ENCODE data around the gene EDC4. TPM values are rescaled to one million over a fixed set of nuclear protein-coding genes. Genes with fewer than 3 reads are reported as not detected.
"Not testable (repeated sequence)": the region's sequence is repeated elsewhere in the genome, so short reads cannot be mapped to it uniquely, and the experiment has no call there.

The EDC4 gene
- total RNA-seq, 2 donors from 2014 or later, result 101 to 137 TPM

- Mint-ChIP-seq H3K9me3 (no peaks in the 10 kb centered on the region), H3K4me1 (peaks cover 13% of the 10 kb centered on the region), H3K4me3 (no peak overlapping the region), H3K27ac (peak overlapping the region; percentile 46), H3K36me3 (ENCODE audit: low read depth) (peaks cover 48% of the 10 kb centered on the region), H3K27me3 (no peaks in the 10 kb centered on the region)
- no peak for ATAC-seq (replicated peaks)
These were observed 12.1 kb upstream of the EDC4 start for GRCh38 chr16:67860589-67861398.

GRCh38 chr16:67861877-67862276, 11.0 kb upstream of the EDC4 start:
- Mint-ChIP-seq H3K4me1 (peaks cover 11% of the 10 kb centered on the region), H3K27ac (peak overlapping the region; percentile 46), H3K9me3 (no peaks in the 10 kb centered on the region), H3K27me3 (no peaks in the 10 kb centered on the region), H3K4me3 (no peak overlapping the region), H3K36me3 (ENCODE audit: low read depth) (peaks cover 59% of the 10 kb centered on the region)
- ATAC-seq (replicated peaks), result no peak

GRCh38 chr16:67862623-67863583, 9.9 kb upstream of the EDC4 start:
- Mint-ChIP-seq H3K4me1 (peaks cover 2% of the 10 kb centered on the region), H3K36me3 (ENCODE audit: low read depth) (peaks cover 67% of the 10 kb centered on the region), H3K27ac (peak overlapping the region; percentile 46), H3K4me3 (no peak overlapping the region), H3K9me3 (no peaks in the 10 kb centered on the region), H3K27me3 (no peaks in the 10 kb centered on the region)
- ATAC-seq (replicated peaks), result no peak

- H3K36me3 Mint-ChIP-seq (ENCODE audit: low read depth), result peaks cover 64% of the 10 kb centered on the region
- not testable (repeated sequence) for H3K9me3 Mint-ChIP-seq; H3K4me3 Mint-ChIP-seq; H3K27ac Mint-ChIP-seq; ATAC-seq (replicated peaks); H3K27me3 Mint-ChIP-seq; H3K4me1 Mint-ChIP-seq
These were observed 8.8 kb upstream of the EDC4 start for GRCh38 chr16:67864044-67864443.

- Mint-ChIP-seq H3K36me3 (ENCODE audit: low read depth) (peaks cover 68% of the 10 kb centered on the region), H3K27me3 (no peaks in the 10 kb centered on the region), H3K27ac (no peak overlapping the region), H3K9me3 (no peaks in the 10 kb centered on the region), H3K4me1 (no peaks in the 10 kb centered on the region), H3K4me3 (no peak overlapping the region)
- no peak for ATAC-seq (replicated peaks)
These were observed 8.3 kb upstream of the EDC4 start for GRCh38 chr16:67864594-67864993.

GRCh38 chr16:67865318-67865717, 7.5 kb upstream of the EDC4 start:
- H3K27me3 Mint-ChIP-seq, result no peaks in the 10 kb centered on the region
- ATAC-seq (replicated peaks), result peak; percentile 60
- no peak overlapping the region for H3K4me3 Mint-ChIP-seq
- H3K27ac Mint-ChIP-seq, result no peak overlapping the region
- peaks cover 71% of the 10 kb centered on the region for H3K36me3 Mint-ChIP-seq (ENCODE audit: low read depth)
- H3K9me3 Mint-ChIP-seq, result no peaks in the 10 kb centered on the region
- H3K4me1 Mint-ChIP-seq, result no peaks in the 10 kb centered on the region

- Mint-ChIP-seq H3K36me3 (ENCODE audit: low read depth) (peaks cover 70% of the 10 kb centered on the region), H3K27me3 (no peaks in the 10 kb centered on the region), H3K9me3 (no peaks in the 10 kb centered on the region), H3K4me1 (no peaks in the 10 kb centered on the region), H3K27ac (no peak overlapping the region), H3K4me3 (no peak overlapping the region)
- ATAC-seq (replicated peaks), result no peak
These were observed 4.6 kb upstream of the EDC4 start for GRCh38 chr16:67868290-67868689.

- no peak for ATAC-seq (replicated peaks)
- Mint-ChIP-seq H3K9me3 (no peaks in the 10 kb centered on the region), H3K36me3 (ENCODE audit: low read depth) (peaks cover 74% of the 10 kb centered on the region), H3K27ac (no peak overlapping the region), H3K4me3 (no peak overlapping the region), H3K4me1 (peaks cover 6% of the 10 kb centered on the region), H3K27me3 (no peaks in the 10 kb centered on the region)
These were observed 3.2 kb upstream of the EDC4 start for GRCh38 chr16:67869653-67870052.

- ATAC-seq (replicated peaks), result no peak
- Mint-ChIP-seq H3K27me3 (no peaks in the 10 kb centered on the region), H3K27ac (peak overlapping the region; percentile 97), H3K4me1 (peaks cover 16% of the 10 kb centered on the region), H3K9me3 (no peaks in the 10 kb centered on the region), H3K4me3 (no peak overlapping the region), H3K36me3 (ENCODE audit: low read depth) (peaks cover 73% of the 10 kb centered on the region)
These were observed 1.6 kb upstream of the EDC4 start for GRCh38 chr16:67871256-67871655.

- peak overlapping the region; percentile 99 for H3K4me3 Mint-ChIP-seq
- peak overlapping the region; percentile 97 for H3K27ac Mint-ChIP-seq
- peaks cover 73% of the 10 kb centered on the region for H3K36me3 Mint-ChIP-seq (ENCODE audit: low read depth)
- H3K9me3 Mint-ChIP-seq, result no peaks in the 10 kb centered on the region
- no peak for ATAC-seq (replicated peaks)
- no peaks in the 10 kb centered on the region for H3K27me3 Mint-ChIP-seq
- peaks cover 16% of the 10 kb centered on the region for H3K4me1 Mint-ChIP-seq
These were observed 671 bp upstream of the EDC4 start for GRCh38 chr16:67872131-67872630.

GRCh38 chr16:67873435-67874370, 851 bp downstream of the EDC4 start:
- Mint-ChIP-seq H3K27ac (peak overlapping the region; percentile 97), H3K36me3 (ENCODE audit: low read depth) (peaks cover 75% of the 10 kb centered on the region), H3K4me3 (peak overlapping the region; percentile 99), H3K4me1 (peaks cover 16% of the 10 kb centered on the region), H3K27me3 (no peaks in the 10 kb centered on the region), H3K9me3 (no peaks in the 10 kb centered on the region)
- peak; percentile 21 for ATAC-seq (replicated peaks)

GRCh38 chr16:67874372-67874771, 1.5 kb downstream of the EDC4 start:
- peaks cover 16% of the 10 kb centered on the region for H3K4me1 Mint-ChIP-seq
- H3K36me3 Mint-ChIP-seq (ENCODE audit: low read depth), result peaks cover 76% of the 10 kb centered on the region
- ATAC-seq (replicated peaks), result no peak

GRCh38 chr16:67877064-67877463, 4.2 kb downstream of the EDC4 start:
- Mint-ChIP-seq H3K4me1 (peaks cover 16% of the 10 kb centered on the region), H3K4me3 (no peak overlapping the region), H3K27ac (no peak overlapping the region)

More at GRCh38 chr16:67874372-67874771, 1.5 kb downstream of the EDC4 start:
- H3K9me3 Mint-ChIP-seq, result no peaks in the 10 kb centered on the region
- peak overlapping the region; percentile 97 for H3K27ac Mint-ChIP-seq
- peak overlapping the region; percentile 99 for H3K4me3 Mint-ChIP-seq
- H3K27me3 Mint-ChIP-seq, result no peaks in the 10 kb centered on the region

GRCh38 chr16:67878232-67878631, 5.4 kb downstream of the EDC4 start:
- H3K27ac Mint-ChIP-seq, result no peak overlapping the region
- peaks cover 16% of the 10 kb centered on the region for H3K4me1 Mint-ChIP-seq
- no peaks in the 10 kb centered on the region for H3K27me3 Mint-ChIP-seq
- no peaks in the 10 kb centered on the region for H3K9me3 Mint-ChIP-seq
- ATAC-seq (replicated peaks), result no peak
- peaks cover 89% of the 10 kb centered on the region for H3K36me3 Mint-ChIP-seq (ENCODE audit: low read depth)
- H3K4me3 Mint-ChIP-seq, result no peak overlapping the region

More at GRCh38 chr16:67877064-67877463, 4.2 kb downstream of the EDC4 start:
- no peaks in the 10 kb centered on the region for H3K9me3 Mint-ChIP-seq
- no peaks in the 10 kb centered on the region for H3K27me3 Mint-ChIP-seq
- H3K36me3 Mint-ChIP-seq (ENCODE audit: low read depth), result peaks cover 81% of the 10 kb centered on the region
- ATAC-seq (replicated peaks), result no peak
